Cardiac fibroblast (primary cell): ENCODE results near the gene DELE1.
A peak's percentile ranks its signal among the peaks of the same experiment; 100 is the strongest.
"Not testable (repeated sequence)": the region's sequence is repeated elsewhere in the genome, so short reads cannot be mapped to it uniquely, and the experiment has no call there.

Experiments used
- DNase-seq, 2 donors: peaks; one replicate each; pipeline versions ENCODE4 v3.0.0 to v3.0.0-alpha.2; 2010; ENCODE audit warnings: low read depth in 2 of 2
- H3K4me3 ChIP-seq, 2 donors: replicated peaks in 1 of 2; 1 replicate in 1 of 2; 2 replicates in 1 of 2; pipeline ENCODE4 v1.5.1; 2011; ENCODE audit warnings: low read depth in 2 of 2, low read length in 2 of 2, mild to moderate bottlenecking in 2 of 2, moderate library complexity in 1 of 2
- TF ChIP-seq, protein P1 (sequence below): IDR thresholded peaks from one replicate; pipeline ENCODE4 v1.5.1; 2011; ENCODE audit warnings: low read depth, mild to moderate bottlenecking, low read length, inconsistent platforms

The DELE1 gene

DNA sequence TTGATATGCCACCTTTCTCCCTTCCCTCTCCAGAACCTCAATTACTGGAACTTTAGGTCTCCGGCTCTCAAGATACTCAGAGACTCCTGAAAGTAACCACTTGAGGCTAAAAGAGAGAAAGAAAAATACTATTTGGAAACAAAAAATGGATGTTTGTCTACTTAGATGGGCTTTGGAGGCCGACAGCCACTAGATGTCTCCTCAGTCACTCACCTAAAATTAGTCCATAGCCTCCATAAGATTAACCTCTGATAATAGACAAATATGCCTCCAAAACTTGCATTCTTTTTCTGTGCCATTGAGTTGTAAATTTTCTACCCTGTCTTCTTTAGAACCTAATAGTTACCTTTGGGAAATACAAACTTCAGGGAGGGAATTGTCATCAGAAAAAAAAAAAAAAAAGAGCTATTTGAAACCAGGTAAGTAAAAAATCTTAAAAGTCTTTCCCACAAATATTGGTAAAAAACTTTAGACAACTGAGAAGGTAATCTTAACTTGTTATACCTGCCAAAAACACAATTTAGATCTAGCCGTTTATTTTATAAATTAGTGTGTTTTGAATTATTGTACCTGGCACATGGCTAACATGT, 34.3 kb upstream of the DELE1 start:
- no peak overlapping the region for H3K4me3 ChIP-seq
- TF ChIP-seq, protein P1, sequence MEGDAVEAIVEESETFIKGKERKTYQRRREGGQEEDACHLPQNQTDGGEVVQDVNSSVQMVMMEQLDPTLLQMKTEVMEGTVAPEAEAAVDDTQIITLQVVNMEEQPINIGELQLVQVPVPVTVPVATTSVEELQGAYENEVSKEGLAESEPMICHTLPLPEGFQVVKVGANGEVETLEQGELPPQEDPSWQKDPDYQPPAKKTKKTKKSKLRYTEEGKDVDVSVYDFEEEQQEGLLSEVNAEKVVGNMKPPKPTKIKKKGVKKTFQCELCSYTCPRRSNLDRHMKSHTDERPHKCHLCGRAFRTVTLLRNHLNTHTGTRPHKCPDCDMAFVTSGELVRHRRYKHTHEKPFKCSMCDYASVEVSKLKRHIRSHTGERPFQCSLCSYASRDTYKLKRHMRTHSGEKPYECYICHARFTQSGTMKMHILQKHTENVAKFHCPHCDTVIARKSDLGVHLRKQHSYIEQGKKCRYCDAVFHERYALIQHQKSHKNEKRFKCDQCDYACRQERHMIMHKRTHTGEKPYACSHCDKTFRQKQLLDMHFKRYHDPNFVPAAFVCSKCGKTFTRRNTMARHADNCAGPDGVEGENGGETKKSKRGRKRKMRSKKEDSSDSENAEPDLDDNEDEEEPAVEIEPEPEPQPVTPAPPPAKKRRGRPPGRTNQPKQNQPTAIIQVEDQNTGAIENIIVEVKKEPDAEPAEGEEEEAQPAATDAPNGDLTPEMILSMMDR, result peak; percentile 45
- peak; percentile 36 to 54 for DNase-seq

DNA sequence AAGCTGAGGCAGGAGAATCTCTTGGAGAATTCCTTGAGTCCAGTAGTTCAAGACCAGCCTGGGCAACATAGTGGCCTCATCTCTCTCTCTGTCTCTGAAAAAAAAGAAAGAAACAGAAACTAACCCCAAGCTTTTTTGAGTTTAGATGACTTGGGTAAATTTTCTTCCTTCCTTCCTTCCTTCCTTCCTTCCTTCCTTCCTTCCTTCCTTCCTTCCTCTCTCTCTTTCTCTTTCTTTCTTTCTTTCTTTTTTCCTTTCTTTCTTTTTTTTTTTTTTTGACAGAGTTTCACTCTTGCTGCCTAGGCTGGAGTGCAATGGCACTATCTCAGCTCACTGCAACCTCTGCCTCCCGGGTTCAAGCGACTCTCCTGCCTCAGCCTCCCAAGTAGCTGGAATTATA, 33.2 kb upstream of the DELE1 start:
- DNase-seq, H3K4me3 ChIP-seq: not testable (repeated sequence)

DNA sequence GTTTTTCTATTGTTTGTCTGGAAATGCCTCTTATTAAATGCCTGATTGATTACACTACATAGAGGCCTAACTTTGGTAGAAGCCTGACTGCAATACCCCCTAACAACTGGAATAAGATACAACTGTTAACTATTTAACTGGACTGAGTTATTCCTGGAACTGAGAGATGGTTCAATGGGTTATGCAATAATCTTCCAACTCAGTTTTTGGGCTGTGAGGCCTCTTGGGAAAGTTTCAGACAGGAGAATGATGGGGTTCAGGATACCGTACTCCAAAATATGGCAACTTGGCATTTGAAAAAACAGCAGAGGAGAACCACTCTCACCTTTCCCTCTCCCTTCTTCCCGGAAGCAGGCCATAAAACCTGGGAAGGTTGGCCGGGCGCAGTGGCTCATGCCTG, 26.2 kb upstream of the DELE1 start:
- H3K4me3 ChIP-seq, result no peak overlapping the region
- no peak for DNase-seq
- TF ChIP-seq, protein P1, result no peak

DNA sequence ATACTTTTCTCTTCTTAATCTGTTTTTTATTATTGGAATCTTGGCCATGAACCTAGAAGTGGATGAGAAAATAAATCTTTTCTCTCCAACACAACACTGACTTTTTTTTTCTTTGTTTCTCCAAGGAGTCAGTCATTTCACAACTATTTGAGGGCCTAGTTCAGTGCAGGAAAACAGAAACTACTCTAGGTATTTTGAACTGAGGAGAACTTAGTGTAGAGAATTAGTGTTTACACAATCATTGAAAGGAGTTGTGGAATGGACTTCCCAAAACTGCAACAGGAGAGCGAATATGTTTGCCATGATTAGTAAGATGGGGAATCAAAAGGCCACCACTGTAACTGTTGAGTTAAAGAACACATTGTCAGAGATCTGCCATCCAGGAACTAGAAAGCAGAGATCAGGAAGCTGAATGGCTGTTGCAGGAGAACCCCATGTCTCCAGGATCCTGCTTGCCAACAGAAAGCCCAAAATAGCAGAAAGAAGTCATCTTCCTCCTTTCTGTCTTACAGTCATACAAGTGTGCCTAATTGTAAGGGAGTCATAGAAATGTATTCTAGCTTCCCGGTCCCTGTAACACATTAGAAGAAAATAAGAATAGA, 25.1 kb upstream of the DELE1 start:
- no peak overlapping the region for H3K4me3 ChIP-seq
- DNase-seq, result no peak
- TF ChIP-seq, protein P1, result no peak

DNA sequence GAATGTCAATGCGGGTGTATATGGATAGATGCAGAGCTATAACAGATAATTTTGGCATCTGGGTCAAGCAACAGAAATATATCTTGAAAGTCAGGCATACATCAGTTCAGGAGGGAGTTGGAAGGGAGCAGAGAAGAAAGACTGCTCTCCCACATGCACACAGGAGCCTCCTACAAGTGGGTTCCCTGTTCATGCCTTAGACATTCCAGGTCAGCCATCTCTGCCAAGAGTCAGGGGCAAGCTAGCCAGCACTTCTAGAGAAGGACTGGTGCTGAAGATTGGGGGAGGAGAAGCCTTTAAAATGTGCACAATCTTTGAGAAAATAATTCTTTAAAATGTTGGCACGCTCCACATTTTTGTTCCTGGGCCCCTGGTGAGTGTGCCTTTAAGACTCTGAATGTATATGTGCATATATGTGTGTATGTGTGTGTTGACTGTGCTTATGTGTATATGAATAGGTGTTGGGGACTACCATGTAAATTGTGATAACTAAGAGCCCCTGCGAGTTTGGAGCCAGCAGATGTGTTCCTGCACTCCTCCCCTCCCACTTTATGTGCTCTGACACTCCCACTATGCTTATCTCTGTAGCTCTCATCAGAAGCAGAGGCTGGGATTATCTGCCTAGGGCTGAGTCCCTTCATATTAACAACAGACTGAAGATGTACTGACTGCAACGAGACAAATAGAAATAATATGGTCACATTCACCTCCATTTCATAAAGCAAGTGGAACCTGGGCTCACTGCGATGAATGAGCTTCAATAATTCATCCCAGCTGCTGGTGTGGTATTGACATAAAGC, 21.5 kb upstream of the DELE1 start:
- TF ChIP-seq, protein P1, result no peak
- H3K4me3 ChIP-seq, result no peak overlapping the region
- DNase-seq, result no peak

DNA sequence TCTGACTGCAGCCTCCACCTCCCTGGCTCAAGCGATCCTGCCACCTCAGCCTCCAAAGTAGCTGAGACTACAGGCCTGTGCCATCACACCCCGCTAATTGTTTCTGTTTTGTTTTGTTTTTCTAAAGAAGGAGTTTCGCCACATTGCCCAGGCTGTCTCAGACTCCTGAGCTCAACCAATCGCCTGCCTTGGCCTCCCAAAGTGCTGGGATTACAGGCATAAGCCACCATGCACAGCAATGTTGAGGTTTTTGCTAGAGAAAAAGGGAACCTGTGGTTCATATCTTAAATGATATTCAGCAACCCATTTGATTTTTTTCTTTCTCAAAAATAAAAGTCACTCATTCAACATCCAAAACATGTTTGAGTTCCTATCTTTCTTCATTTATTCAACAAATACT, 20.4 kb upstream of the DELE1 start:
- TF ChIP-seq, protein P1, result no peak
- H3K4me3 ChIP-seq, result no peak overlapping the region
- DNase-seq, result no peak

DNA sequence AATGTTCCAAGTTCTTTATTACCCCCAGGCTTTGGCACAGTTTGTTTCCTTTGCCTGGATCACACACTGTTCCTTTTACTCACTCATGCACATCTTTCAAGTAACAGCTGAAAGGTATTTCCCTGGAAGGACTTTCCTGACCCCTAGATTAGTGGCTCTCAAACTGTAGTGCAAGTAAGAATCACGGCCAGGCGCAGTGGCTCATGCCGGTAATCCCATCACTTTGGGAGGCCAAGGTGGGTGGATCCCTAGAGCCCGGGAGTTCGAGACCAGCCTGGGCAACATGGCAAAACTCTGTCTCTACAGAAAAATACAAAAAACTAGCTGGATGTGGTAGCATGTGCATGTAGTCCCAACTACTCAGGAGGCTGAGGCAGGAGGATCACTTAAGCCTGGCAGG, 19.1 kb upstream of the DELE1 start:
- no peak for DNase-seq
- TF ChIP-seq, protein P1, result no peak
- H3K4me3 ChIP-seq, result no peak overlapping the region
